ENCODE results near the gene CAMKK2.

Gene CAMKK2

GRCh38 chr12:121331248-121331647 is 34.7 kb upstream of the CAMKK2 start:
- no peak for DNase-seq (ENCODE audit: low read depth)
- no peak for TF ChIP-seq CTCF (IDR thresholded peaks at IDR 0.05; ENCODE audit: insufficient read depth, low read depth, low read length, missing control alignments)
- H3K4me3 ChIP-seq (ENCODE audit: low read depth, low read length): no peak overlapping the region

- no peak overlapping the region for H3K4me3 ChIP-seq (ENCODE audit: low read depth, low read length)
- TF ChIP-seq CTCF (IDR thresholded peaks at IDR 0.05; ENCODE audit: insufficient read depth, low read depth, low read length, missing control alignments): no peak
- DNase-seq (ENCODE audit: low read depth): no peak
Measured at GRCh38 chr12:121330692-121331091, 34.2 kb upstream of the CAMKK2 start.

GRCh38 chr12:121330195-121330594 is 33.7 kb upstream of the CAMKK2 start:
- no peak for TF ChIP-seq CTCF (IDR thresholded peaks at IDR 0.05; ENCODE audit: insufficient read depth, low read depth, low read length, missing control alignments)
- no peak for DNase-seq (ENCODE audit: low read depth)
- no peak overlapping the region for H3K4me3 ChIP-seq (ENCODE audit: low read depth, low read length)

- no peak for DNase-seq (ENCODE audit: low read depth)
- no peak for TF ChIP-seq CTCF (IDR thresholded peaks at IDR 0.05; ENCODE audit: insufficient read depth, low read depth, low read length, missing control alignments)
Measured at GRCh38 chr12:121328620-121329019, 32.1 kb upstream of the CAMKK2 start.

GRCh38 chr12:121326996-121327674 is 30.6 kb upstream of the CAMKK2 start:
- no peak for TF ChIP-seq CTCF (IDR thresholded peaks at IDR 0.05; ENCODE audit: insufficient read depth, low read depth, low read length, missing control alignments)
- no peak for DNase-seq (ENCODE audit: low read depth)
- no peak overlapping the region for H3K4me3 ChIP-seq (ENCODE audit: low read depth, low read length)

More at GRCh38 chr12:121328620-121329019, 32.1 kb upstream of the CAMKK2 start:
- H3K4me3 ChIP-seq (ENCODE audit: low read depth, low read length): no peak overlapping the region

GRCh38 chr12:121325922-121326396 is 29.4 kb upstream of the CAMKK2 start:
- no peak for DNase-seq (ENCODE audit: low read depth)
- H3K4me3 ChIP-seq (ENCODE audit: low read depth, low read length): no peak overlapping the region
- TF ChIP-seq CTCF (IDR thresholded peaks at IDR 0.05; ENCODE audit: insufficient read depth, low read depth, low read length, missing control alignments): no peak

GRCh38 chr12:121323908-121324307 is 27.4 kb upstream of the CAMKK2 start:
- no peak overlapping the region for H3K4me3 ChIP-seq (ENCODE audit: low read depth, low read length)
- TF ChIP-seq CTCF (IDR thresholded peaks at IDR 0.05; ENCODE audit: insufficient read depth, low read depth, low read length, missing control alignments): no peak
- no peak for DNase-seq (ENCODE audit: low read depth)
